Stimulated activated CD4-positive, alpha-beta T cell treated with anti-CD3 and anti-CD28 coated beads, Interleukin-15, amount 100 ng/mL, for 1 hour (primary cell): ENCODE data around the gene TSC2.
"Not testable (repeated sequence)": the region's sequence is repeated elsewhere in the genome, so short reads cannot be mapped to it uniquely, and the experiment has no call there.

Experiments
- DNase-seq, 2 donors: peaks; one replicate each; pipeline ENCODE4 v3.0.0-alpha.2; 2020; ENCODE audit warnings: low read depth in 1 of 2, low spot score in 1 of 2

TSC2 gene

GRCh38 chr16:2009791-2010510 lies 37.8 kb upstream of the TSC2 start, which contains the start of gene ZNF598:
Gene ZNF598 (minus strand): TSS chr16:2009821.
- DNase-seq: peak; percentile 62 to 71

GRCh38 chr16:2011726-2012125 lies 36.1 kb upstream of the TSC2 start:
- not testable (repeated sequence) for DNase-seq

GRCh38 chr16:2013527-2013926 lies 34.3 kb upstream of the TSC2 start:
- DNase-seq: no peak

- DNase-seq: no peak
Measured at GRCh38 chr16:2015117-2015946, 32.5 kb upstream of the TSC2 start.

- no peak for DNase-seq
Measured at GRCh38 chr16:2015947-2016208, 31.9 kb upstream of the TSC2 start.

GRCh38 chr16:2016407-2016922 lies 31.3 kb upstream of the TSC2 start:
- DNase-seq: no peak

GRCh38 chr16:2019518-2019920 lies 28.3 kb upstream of the TSC2 start, which contains the start of gene NPW:
Gene NPW (plus strand): TSS chr16:2019785.
- no peak for DNase-seq

GRCh38 chr16:2019921-2020831 lies 27.6 kb upstream of the TSC2 start:
- no peak for DNase-seq

GRCh38 chr16:2022723-2023091 lies 25.1 kb upstream of the TSC2 start:
- no peak for DNase-seq

GRCh38 chr16:2023092-2024031 lies 24.4 kb upstream of the TSC2 start:
- peak; percentile 97 to 99 for DNase-seq

GRCh38 chr16:2024032-2024420 lies 23.8 kb upstream of the TSC2 start:
- DNase-seq: no peak

- DNase-seq: no peak
Measured at GRCh38 chr16:2025251-2025650, 22.5 kb upstream of the TSC2 start.

GRCh38 chr16:2025878-2026460 lies 21.8 kb upstream of the TSC2 start:
- no peak for DNase-seq

- DNase-seq: no peak
Measured at GRCh38 chr16:2026461-2027023, 21.2 kb upstream of the TSC2 start, which contains the start of gene NHERF2. Gene NHERF2 (plus strand): TSS chr16:2026902. CDS start chr16:2027006, 104 bp downstream.

- DNase-seq: no peak
Measured at GRCh38 chr16:2027024-2028010, 20.5 kb upstream of the TSC2 start.

GRCh38 chr16:2028146-2028545 lies 19.6 kb upstream of the TSC2 start:
- no peak for DNase-seq

- no peak for DNase-seq
Measured at GRCh38 chr16:2028620-2029220, 19.1 kb upstream of the TSC2 start.

GRCh38 chr16:2029350-2029749 lies 18.4 kb upstream of the TSC2 start:
- no peak for DNase-seq
